Activated CD8-positive, alpha-beta memory T cell treated with anti-CD3 and anti-CD28 coated beads for 24 hours (primary cell): Measurements from ENCODE around the gene ACTG1.
A peak's percentile ranks its signal among the peaks of the same experiment; 100 is the strongest.

Source experiments
- DNase-seq: peaks from one replicate; pipeline ENCODE4 v3.0.0-alpha.2; 2020

The ACTG1 gene

GRCh38 chr17:81515530-81516041 lies 3.0 kb upstream of the ACTG1 start:
- peak; percentile 63 for DNase-seq

- DNase-seq, result peak; percentile 85
Observed at GRCh38 chr17:81514739-81515529, 2.3 kb upstream of the ACTG1 start.

- DNase-seq, result no peak
Observed at GRCh38 chr17:81514489-81514738, 1.8 kb upstream of the ACTG1 start.

GRCh38 chr17:81513753-81514488 lies 1.3 kb upstream of the ACTG1 start:
- DNase-seq, result peak; percentile 87

- no peak for DNase-seq
Observed at GRCh38 chr17:81513372-81513752, 763 bp upstream of the ACTG1 start.

- no peak for DNase-seq
Observed at GRCh38 chr17:81511804-81512561, 616 bp downstream of the ACTG1 start.

GRCh38 chr17:81511554-81511803 lies 1.1 kb downstream of the ACTG1 start:
- DNase-seq, result peak; percentile 82

GRCh38 chr17:81510785-81511553 lies 1.6 kb downstream of the ACTG1 start:
- peak; percentile 80 for DNase-seq

GRCh38 chr17:81509972-81510784 lies 2.4 kb downstream of the ACTG1 start:
- DNase-seq, result peak; percentile 67

- DNase-seq, result peak; percentile 69
Observed at GRCh38 chr17:81509207-81509971, 3.2 kb downstream of the ACTG1 start.

GRCh38 chr17:81508639-81509206 lies 3.9 kb downstream of the ACTG1 start:
- DNase-seq, result no peak

- DNase-seq, result no peak
Observed at GRCh38 chr17:81503619-81504018, 9.0 kb downstream of the ACTG1 start.

GRCh38 chr17:81502471-81503017 lies 10.1 kb downstream of the ACTG1 start:
- DNase-seq, result no peak

GRCh38 chr17:81500047-81500446 lies 12.6 kb downstream of the ACTG1 start:
- DNase-seq, result no peak

GRCh38 chr17:81499601-81499970 lies 13.0 kb downstream of the ACTG1 start:
- DNase-seq, result no peak

GRCh38 chr17:81498953-81499600 lies 13.5 kb downstream of the ACTG1 start:
- no peak for DNase-seq

GRCh38 chr17:81494626-81495377 lies 17.8 kb downstream of the ACTG1 start:
- no peak for DNase-seq

- no peak for DNase-seq
Observed at GRCh38 chr17:81493198-81494038, 19.2 kb downstream of the ACTG1 start.

- DNase-seq, result no peak
Observed at GRCh38 chr17:81492706-81493105, 19.9 kb downstream of the ACTG1 start.
